SK-N-SH treated with all-trans-retinoic acid at 6 μM for 48 hours (cell line): ENCODE data around the gene TIPIN.

Experiments used
- ARNTL ChIP-seq: fragments of 450-650 bp; formaldehyde crosslinking; IDR thresholded peaks from 2 replicates; pipeline ENCODE4 v1.5.0; 2020; ENCODE audit warnings: low read depth, mild to moderate bottlenecking, moderate library complexity, borderline replicate concordance
- CREB5 ChIP-seq: fragments of 250-450 bp; sonication (Bioruptor Pico); IDR thresholded peaks from 2 replicates; pipeline ENCODE4 v1.5.1; 2020; ENCODE audit warnings: low read depth, mild to moderate bottlenecking, moderate library complexity
- CSRNP3 ChIP-seq: fragments of 250-450 bp; sonication (Bioruptor Pico); IDR thresholded peaks from 2 replicates; pipeline ENCODE4 v1.5.1; 2021; ENCODE audit warnings: mild to moderate bottlenecking, moderate library complexity
- GLIS3 ChIP-seq: fragments of 250-450 bp; sonication (Bioruptor Pico); IDR thresholded peaks from 2 replicates; pipeline ENCODE4 v1.5.0; 2020; ENCODE audit warnings: mild to moderate bottlenecking, moderate library complexity
- ISL1 ChIP-seq: fragments of 250-450 bp; sonication (Bioruptor Pico); IDR thresholded peaks from 2 replicates; pipeline ENCODE4 v2.1.2; 2022; ENCODE audit warnings: mild to moderate bottlenecking, moderate library complexity
- PATZ1 ChIP-seq: fragments of 250-450 bp; sonication (Bioruptor Pico); IDR thresholded peaks from 2 replicates; pipeline ENCODE4 v1.8.0; 2020; ENCODE audit warnings: mild to moderate bottlenecking, moderate library complexity, borderline replicate concordance
- POU6F1 ChIP-seq: fragments of 250-450 bp; sonication (Bioruptor Pico); IDR thresholded peaks from 2 replicates; pipeline ENCODE4 v1.8.0; 2021; ENCODE audit warnings: low read depth, mild to moderate bottlenecking, moderate library complexity, borderline replicate concordance
- PPARA ChIP-seq: fragments of 250-450 bp; sonication (Bioruptor Pico); IDR thresholded peaks from 2 replicates; pipeline ENCODE4 v1.5.0; 2020; ENCODE audit warnings: mild to moderate bottlenecking, borderline replicate concordance
- TCF4 ChIP-seq: fragments of 250-450 bp; sonication (Bioruptor Pico); IDR thresholded peaks from 2 replicates; pipeline ENCODE4 v1.8.0; 2021; ENCODE audit warnings: mild to moderate bottlenecking, moderate library complexity, borderline replicate concordance
- ZFP30 ChIP-seq: fragments of 450-650 bp; formaldehyde crosslinking; IDR thresholded peaks from 2 replicates; pipeline ENCODE4 v1.5.0; 2022; ENCODE audit warnings: mild to moderate bottlenecking, moderate library complexity
- ZNF70 ChIP-seq: fragments of 450-650 bp; formaldehyde crosslinking; IDR thresholded peaks from 2 replicates; pipeline ENCODE4 v1.5.0; 2020; ENCODE audit warnings: mild to moderate bottlenecking, moderate library complexity

- TF ChIP-seq TCF4 (CRISPR knock-in tag): no peak
- TF ChIP-seq ARNTL (CRISPR knock-in tag): no peak
- no peak for TF ChIP-seq GLIS3 (CRISPR knock-in tag)
- no peak for TF ChIP-seq PATZ1 (CRISPR knock-in tag)
- no peak for TF ChIP-seq CREB5 (CRISPR knock-in tag)
- no peak for TF ChIP-seq ZNF70 (CRISPR knock-in tag)
- TF ChIP-seq ZFP30 (CRISPR knock-in tag): no peak
- TF ChIP-seq CSRNP3 (CRISPR knock-in tag): no peak
- TF ChIP-seq POU6F1 (CRISPR knock-in tag): no peak
- no peak for TF ChIP-seq PPARA (CRISPR knock-in tag)
- no peak for TF ChIP-seq ISL1 (CRISPR knock-in tag)
Measured at GRCh38 chr15:66374179-66374578, 17.7 kb upstream of the TIPIN start.
